CD4-positive, alpha-beta T cell (primary cell): Measurements from ENCODE around the gene SLC38A5. TPM values are rescaled to one million over a fixed set of nuclear protein-coding genes. Genes with fewer than 3 reads are reported as not detected.

Experiments
- ATAC-seq: fragments of 200-7000 bp; cut with Tn5 transposase; one replicate; pipeline ENCODE4 v1.10.0; 2022; ENCODE audit warnings: mild to moderate bottlenecking; ENCODE audit not compliant: poor library complexity
- CTCF ChIA-PET: fragments of 350-600 bp; sonication (Branson Sonifier 250); formaldehyde crosslinking; loops from one replicate; lab custom pipeline; 2021; ENCODE audit warnings: antibody characterized with exemption, inconsistent platforms; lab: Charles Lee
- POLR2A ChIA-PET: fragments of 350-600 bp; sonication (Branson Sonifier 250); formaldehyde crosslinking; loops from one replicate; lab custom pipeline; 2021; ENCODE audit warnings: antibody characterized with exemption, inconsistent platforms; lab: Charles Lee
- DNase-seq, 14 experiments: peaks; one replicate each; pipeline ENCODE4 v3.0.0-alpha.2; 2013 to 2020; ENCODE audit warnings: mixed read lengths in 2 of 14
- H3K27ac ChIP-seq, 2 donors: one replicate each; pipeline versions ENCODE4 v1.5.1 to v1.7.0; 2013; ENCODE audit warnings: low read length in 2 of 2, low read depth in 1 of 2, mild to moderate bottlenecking in 1 of 2
- H3K27me3 ChIP-seq, 2 experiments: 1 replicate in 1 of 2; 2 replicates in 1 of 2; pipeline versions ENCODE4 v1.6.1 to v1.7.0; 2013; ENCODE audit warnings: low read length in 2 of 2, control low read depth in 1 of 2, mild to moderate bottlenecking in 1 of 2, moderate library complexity in 1 of 2; ENCODE audit not compliant: insufficient read depth in 2 of 2, control insufficient read depth in 1 of 2
- H3K36me3 ChIP-seq: one replicate; pipeline ENCODE4 v1.6.1; 2013; ENCODE audit warnings: low read length, control low read depth; ENCODE audit not compliant: insufficient read depth
- H3K4me1 ChIP-seq: one replicate; pipeline ENCODE4 v1.6.1; 2013; ENCODE audit warnings: low read length, control low read depth; ENCODE audit not compliant: insufficient read depth
- H3K4me3 ChIP-seq: one replicate; pipeline ENCODE4 v1.5.1; 2013; ENCODE audit warnings: mild to moderate bottlenecking, low read length, moderate library complexity
- H3K9me3 ChIP-seq, 2 experiments: 1 replicate in 1 of 2; 2 replicates in 1 of 2; pipeline versions ENCODE4 v1.6.1 to v1.7.0; 2013; ENCODE audit warnings: low read length in 2 of 2, mild to moderate bottlenecking in 2 of 2, control low read depth in 1 of 2, moderate library complexity in 1 of 2; ENCODE audit not compliant: control insufficient read depth in 1 of 2, insufficient read depth in 1 of 2
- H3K27ac Mint-ChIP-seq: one replicate; pipeline ENCODE4 v1.8.0; 2020; ENCODE audit warnings: mixed read lengths
- H3K27me3 Mint-ChIP-seq: one replicate; pipeline ENCODE4 v1.8.0; 2021; ENCODE audit warnings: mixed read lengths
- H3K36me3 Mint-ChIP-seq: one replicate; pipeline ENCODE4 v1.8.0; 2021; ENCODE audit warnings: low read depth, mixed read lengths
- H3K4me1 Mint-ChIP-seq: one replicate; pipeline ENCODE4 v1.8.0; 2021; ENCODE audit warnings: low read depth, mixed read lengths
- H3K4me3 Mint-ChIP-seq: one replicate; pipeline ENCODE4 v1.8.0; 2020; ENCODE audit warnings: mild to moderate bottlenecking, mixed read lengths
- H3K9me3 Mint-ChIP-seq: one replicate; pipeline ENCODE4 v1.8.0; 2020; ENCODE audit warnings: mixed read lengths
- intact Hi-C, 2 experiments: fragments of 100-400 bp; cut with DNase I in 1 of 2; cut with micrococcal nuclease in 1 of 2; formaldehyde crosslinking; loops; one replicate each; pipeline versions ENCODE4 v1.15.1 to v1.9.0; 2023 to 2025; cut with DNase I, micrococcal nuclease
- total RNA-seq, 174 experiments: library from RNA in 2 of 174; stranded (reverse) in 2 of 174; gene quantifications; one replicate each; pipeline ENCODE4 v1.2.3 and lab custom pipeline; 2021 to 2026
- TF ChIP-seq, protein P1 (sequence below): fragments of 200-600 bp; IDR thresholded peaks from one replicate; pipeline ENCODE4 v1.8.0; 2022; ENCODE audit warnings: antibody characterized with exemption, mild to moderate bottlenecking

SLC38A5 gene
- total RNA-seq, 2 experiments from 2014 or later: 7.0 to 8.3 TPM

GRCh38 chrX:48482526-48482925 lies 12.5 kb upstream of the SLC38A5 start:
- Histone ChIP-seq H3K36me3 (peaks cover 43% of the 10 kb centered on the region), H3K4me3 (no peak overlapping the region), H3K27ac (no peak overlapping the region), H3K27me3 (no peaks in the 10 kb centered on the region), H3K9me3 (no peaks in the 10 kb centered on the region), H3K4me1 (peaks cover 6% of the 10 kb centered on the region)
- Mint-ChIP-seq H3K4me1 (peaks cover 4% of the 10 kb centered on the region), H3K36me3 (peaks cover 40% of the 10 kb centered on the region), H3K27me3 (no peaks in the 10 kb centered on the region), H3K27ac (no peak overlapping the region), H3K9me3 (no peaks in the 10 kb centered on the region), H3K4me3 (no peak overlapping the region)
- intact Hi-C loops: no loop called here
- ChIA-PET POLR2A (interaction anchor here (1.6 kb wide), 1 partner anchor 57 kb away, joined by 3 read pairs; the partner anchor contains the start of gene TBC1D25), CTCF (no interaction called here)
- TF ChIP-seq, protein P1, sequence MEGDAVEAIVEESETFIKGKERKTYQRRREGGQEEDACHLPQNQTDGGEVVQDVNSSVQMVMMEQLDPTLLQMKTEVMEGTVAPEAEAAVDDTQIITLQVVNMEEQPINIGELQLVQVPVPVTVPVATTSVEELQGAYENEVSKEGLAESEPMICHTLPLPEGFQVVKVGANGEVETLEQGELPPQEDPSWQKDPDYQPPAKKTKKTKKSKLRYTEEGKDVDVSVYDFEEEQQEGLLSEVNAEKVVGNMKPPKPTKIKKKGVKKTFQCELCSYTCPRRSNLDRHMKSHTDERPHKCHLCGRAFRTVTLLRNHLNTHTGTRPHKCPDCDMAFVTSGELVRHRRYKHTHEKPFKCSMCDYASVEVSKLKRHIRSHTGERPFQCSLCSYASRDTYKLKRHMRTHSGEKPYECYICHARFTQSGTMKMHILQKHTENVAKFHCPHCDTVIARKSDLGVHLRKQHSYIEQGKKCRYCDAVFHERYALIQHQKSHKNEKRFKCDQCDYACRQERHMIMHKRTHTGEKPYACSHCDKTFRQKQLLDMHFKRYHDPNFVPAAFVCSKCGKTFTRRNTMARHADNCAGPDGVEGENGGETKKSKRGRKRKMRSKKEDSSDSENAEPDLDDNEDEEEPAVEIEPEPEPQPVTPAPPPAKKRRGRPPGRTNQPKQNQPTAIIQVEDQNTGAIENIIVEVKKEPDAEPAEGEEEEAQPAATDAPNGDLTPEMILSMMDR: no peak
- ATAC-seq (no peak), DNase-seq (no peak)

DNA sequence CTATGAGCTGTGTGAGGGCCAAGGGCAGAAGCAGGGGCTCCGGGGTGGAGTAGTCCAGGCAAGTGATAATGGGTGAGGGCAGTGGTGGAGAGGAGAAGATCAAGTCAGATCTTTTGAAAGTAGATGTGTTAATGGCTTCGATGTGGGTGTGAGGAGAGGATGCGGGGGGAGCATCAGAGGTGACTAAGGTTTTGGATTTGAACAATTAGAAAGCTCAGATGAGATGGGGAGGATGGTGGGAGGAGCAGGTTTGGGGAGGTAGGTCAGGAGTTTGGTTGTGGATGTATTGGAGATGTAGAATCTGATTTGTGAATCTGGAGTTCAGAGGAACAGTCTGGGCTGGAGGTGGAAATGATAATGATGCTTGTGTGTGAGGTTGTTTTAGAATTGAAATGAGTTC lies 10.5 kb upstream of the SLC38A5 start:
- peak overlapping the region; percentile 47 for H3K27ac Mint-ChIP-seq

DNA sequence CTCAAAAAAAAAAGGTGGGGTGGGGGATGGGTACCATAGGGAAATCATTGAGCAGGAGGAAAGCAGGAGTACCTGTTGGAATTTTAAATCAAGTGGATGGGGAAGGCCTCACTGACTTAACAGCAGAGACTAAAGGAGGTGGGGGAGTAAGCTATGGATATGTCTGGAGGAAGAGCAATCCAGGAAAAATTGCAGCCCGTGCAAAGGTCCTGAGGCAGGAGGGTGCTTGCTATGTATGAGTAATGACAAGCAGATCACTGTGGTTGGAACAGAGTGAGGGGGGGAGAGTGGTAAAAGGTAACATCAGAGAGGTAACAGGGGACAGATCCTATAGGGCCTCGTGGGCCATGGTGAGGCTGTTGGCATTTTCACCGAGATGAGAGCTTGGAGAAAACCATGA lies 10.1 kb upstream of the SLC38A5 start:
- intact Hi-C loops: no loop called here
- TF ChIP-seq, protein P1: no peak
- Histone ChIP-seq H3K36me3 (peaks cover 40% of the 10 kb centered on the region), H3K27ac (no peak overlapping the region), H3K27me3 (no peaks in the 10 kb centered on the region), H3K9me3 (no peaks in the 10 kb centered on the region), H3K4me3 (no peak overlapping the region), H3K4me1 (peaks cover 19% of the 10 kb centered on the region)
- ChIA-PET CTCF (no interaction called here), POLR2A (no interaction called here)
- no peak for DNase-seq
- Mint-ChIP-seq H3K4me3 (no peak overlapping the region), H3K36me3 (peaks cover 53% of the 10 kb centered on the region), H3K27ac (peak overlapping the region; percentile 47), H3K9me3 (no peaks in the 10 kb centered on the region), H3K4me1 (peaks cover 23% of the 10 kb centered on the region), H3K27me3 (no peaks in the 10 kb centered on the region)
- no peak for ATAC-seq

More for the DNA sequence above, 10.5 kb upstream of the SLC38A5 start:
- ATAC-seq (no peak), DNase-seq (no peak)
- Histone ChIP-seq H3K4me3 (no peak overlapping the region), H3K27ac (no peak overlapping the region), H3K27me3 (no peaks in the 10 kb centered on the region), H3K36me3 (peaks cover 40% of the 10 kb centered on the region), H3K4me1 (peaks cover 19% of the 10 kb centered on the region), H3K9me3 (no peaks in the 10 kb centered on the region)
- intact Hi-C loops: no loop called here
- no peaks in the 10 kb centered on the region for H3K9me3 Mint-ChIP-seq
- no peak overlapping the region for H3K4me3 Mint-ChIP-seq
- TF ChIP-seq, protein P1: no peak
- peaks cover 53% of the 10 kb centered on the region for H3K36me3 Mint-ChIP-seq
- POLR2A ChIA-PET: no interaction called here
- H3K27me3 Mint-ChIP-seq: no peaks in the 10 kb centered on the region
- peaks cover 22% of the 10 kb centered on the region for H3K4me1 Mint-ChIP-seq
- CTCF ChIA-PET: no interaction called here
